Fibroblast of lung (primary cell): Measurements from ENCODE around the gene APBA2. TPM values are rescaled to one million over a fixed set of nuclear protein-coding genes. Genes with fewer than 3 reads are reported as not detected.

Experiments
- DNase-seq, 2 donors: peaks; one replicate each; pipeline versions ENCODE4 v3.0.0 to v3.0.0-alpha.2; 2010; ENCODE audit warnings: low read depth in 2 of 2
- H2AFZ ChIP-seq: 2 replicates; pipeline ENCODE4 v1.5.1; 2012; ENCODE audit warnings: low read length, control low read depth, inconsistent platforms
- H3K27ac ChIP-seq: 2 replicates; pipeline ENCODE4 v1.5.1; 2011; ENCODE audit warnings: low read length, control low read depth; ENCODE audit not compliant: insufficient read depth
- H3K27me3 ChIP-seq: 2 replicates; pipeline ENCODE4 v1.5.1; 2011; ENCODE audit warnings: mild to moderate bottlenecking, low read length; ENCODE audit not compliant: control insufficient read depth, insufficient read depth
- H3K36me3 ChIP-seq: 2 replicates; pipeline ENCODE4 v1.5.1; 2011; ENCODE audit warnings: low read length; ENCODE audit not compliant: control insufficient read depth, insufficient read depth
- H3K4me1 ChIP-seq: 2 replicates; pipeline ENCODE4 v1.5.1; 2011; ENCODE audit warnings: low read length; ENCODE audit not compliant: control insufficient read depth, insufficient read depth; ENCODE audit errors: extremely low read depth
- H3K4me2 ChIP-seq: 2 replicates; pipeline ENCODE4 v1.5.1; 2011; ENCODE audit warnings: low read length, control low read depth; ENCODE audit not compliant: insufficient read depth; ENCODE audit errors: extremely low read depth
- H3K4me3 ChIP-seq, 4 experiments: fragments of 200-600 bp in 1 of 4; sonication (generic) in 1 of 4; replicated peaks in 1 of 4; 2 replicates each; pipeline ENCODE4 v1.5.1; 2011 to 2016; ENCODE audit warnings: low read length in 4 of 4, low read depth in 3 of 4, mild to moderate bottlenecking in 3 of 4, control low read depth in 2 of 4, inconsistent platforms in 1 of 4, mixed read lengths in 1 of 4; ENCODE audit not compliant: insufficient read depth in 1 of 4; ENCODE audit errors: control extremely low read depth in 1 of 4
- H3K79me2 ChIP-seq: 2 replicates; pipeline ENCODE4 v1.5.1; 2012; ENCODE audit warnings: mild to moderate bottlenecking, low read length, inconsistent platforms; ENCODE audit not compliant: control insufficient read depth, insufficient read depth
- H3K9ac ChIP-seq: 2 replicates; pipeline ENCODE4 v1.5.1; 2011; ENCODE audit warnings: mild to moderate bottlenecking, low read length, control low read depth; ENCODE audit not compliant: insufficient read depth
- H3K9me3 ChIP-seq: 2 replicates; pipeline ENCODE4 v1.5.1; 2012; ENCODE audit warnings: low read depth, low read length; ENCODE audit not compliant: control insufficient read depth, insufficient read depth
- H4K20me1 ChIP-seq: 2 replicates; pipeline ENCODE4 v1.5.1; 2011; ENCODE audit warnings: low read length; ENCODE audit not compliant: control insufficient read depth, insufficient read depth; ENCODE audit errors: extremely low read depth
- EZH2 ChIP-seq: IDR thresholded peaks from 2 replicates; pipeline ENCODE4 v1.5.1; 2012; ENCODE audit warnings: low read length, control low read depth, mild to moderate bottlenecking; ENCODE audit errors: missing control alignments
- polyA plus RNA-seq, 2 donors: library from polyadenylated mRNA; depleted of rRNA in 1 of 2; stranded (reverse) in 1 of 2; unstranded in 1 of 2; fragments of >200 nt; gene quantifications; 2 replicates each; pipeline ENCODE4 v1.2.1, GENCODE V29; 2011 to 2012; ENCODE audit warnings: missing spikeins in 1 of 2
- total RNA-seq: library from RNA; depleted of rRNA; stranded (reverse); fragments of >200 nt; gene quantifications from 2 replicates; pipeline ENCODE4 v1.2.1, GENCODE V29; 2014
- TF ChIP-seq, protein P1 (sequence below), 2 donors: IDR thresholded peaks in 1 of 2; conservative IDR thresholded peaks in 1 of 2; 1 replicate in 1 of 2; 2 replicates in 1 of 2; pipeline ENCODE4 v1.5.1; 2011 to 2012; ENCODE audit warnings: low read length in 2 of 2, control low read depth in 1 of 2, inconsistent platforms in 1 of 2, low read depth in 1 of 2, mild to moderate bottlenecking in 1 of 2

Gene APBA2
- total and polyA plus RNA-seq, 2 donors (not counting 1 experiment from before 2014, with no cell fraction given), result 9.5 to 20.3 TPM

DNA sequence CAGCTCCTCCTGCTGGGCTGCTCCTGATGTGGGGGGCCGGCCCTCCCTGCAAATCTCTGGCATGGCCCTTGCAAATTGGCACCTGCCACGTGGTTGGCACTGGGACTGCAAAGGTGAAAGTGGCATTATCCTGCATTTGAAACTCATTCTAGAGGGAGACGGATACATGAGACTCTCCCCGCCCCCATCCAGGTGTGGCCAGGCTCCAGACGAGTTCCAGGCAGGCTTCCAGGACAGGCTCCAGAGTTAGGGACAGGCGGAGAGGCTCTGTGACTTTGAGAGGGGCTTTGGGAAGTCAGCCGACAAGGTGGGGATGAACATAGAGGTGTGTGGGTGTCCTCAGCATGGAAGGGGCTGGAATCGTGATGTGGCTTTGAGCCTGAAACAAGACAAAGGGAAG lies 178.5 kb downstream of the APBA2 start:
- Histone ChIP-seq H3K79me2 (no peaks in the 10 kb centered on the region), H4K20me1 (no peaks in the 10 kb centered on the region), H3K27ac (no peak overlapping the region), H3K9me3 (no peaks in the 10 kb centered on the region), H3K36me3 (no peaks in the 10 kb centered on the region), H3K4me2 (no peak overlapping the region), H3K4me1 (no peaks in the 10 kb centered on the region), H2AFZ (no peak overlapping the region), H3K9ac (no peak overlapping the region), H3K4me3 (no peak overlapping the region), H3K27me3 (no peaks in the 10 kb centered on the region)
- TF ChIP-seq, protein P1, sequence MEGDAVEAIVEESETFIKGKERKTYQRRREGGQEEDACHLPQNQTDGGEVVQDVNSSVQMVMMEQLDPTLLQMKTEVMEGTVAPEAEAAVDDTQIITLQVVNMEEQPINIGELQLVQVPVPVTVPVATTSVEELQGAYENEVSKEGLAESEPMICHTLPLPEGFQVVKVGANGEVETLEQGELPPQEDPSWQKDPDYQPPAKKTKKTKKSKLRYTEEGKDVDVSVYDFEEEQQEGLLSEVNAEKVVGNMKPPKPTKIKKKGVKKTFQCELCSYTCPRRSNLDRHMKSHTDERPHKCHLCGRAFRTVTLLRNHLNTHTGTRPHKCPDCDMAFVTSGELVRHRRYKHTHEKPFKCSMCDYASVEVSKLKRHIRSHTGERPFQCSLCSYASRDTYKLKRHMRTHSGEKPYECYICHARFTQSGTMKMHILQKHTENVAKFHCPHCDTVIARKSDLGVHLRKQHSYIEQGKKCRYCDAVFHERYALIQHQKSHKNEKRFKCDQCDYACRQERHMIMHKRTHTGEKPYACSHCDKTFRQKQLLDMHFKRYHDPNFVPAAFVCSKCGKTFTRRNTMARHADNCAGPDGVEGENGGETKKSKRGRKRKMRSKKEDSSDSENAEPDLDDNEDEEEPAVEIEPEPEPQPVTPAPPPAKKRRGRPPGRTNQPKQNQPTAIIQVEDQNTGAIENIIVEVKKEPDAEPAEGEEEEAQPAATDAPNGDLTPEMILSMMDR (conservative IDR thresholded peaks at IDR 0.05 in 1 of 2, IDR thresholded peaks at IDR 0.05 in 1 of 2; ENCODE audit: low read depth in 1 of 2, low read length in 2 of 2), result no peak
- no peak for TF ChIP-seq EZH2
- no peak for DNase-seq

DNA sequence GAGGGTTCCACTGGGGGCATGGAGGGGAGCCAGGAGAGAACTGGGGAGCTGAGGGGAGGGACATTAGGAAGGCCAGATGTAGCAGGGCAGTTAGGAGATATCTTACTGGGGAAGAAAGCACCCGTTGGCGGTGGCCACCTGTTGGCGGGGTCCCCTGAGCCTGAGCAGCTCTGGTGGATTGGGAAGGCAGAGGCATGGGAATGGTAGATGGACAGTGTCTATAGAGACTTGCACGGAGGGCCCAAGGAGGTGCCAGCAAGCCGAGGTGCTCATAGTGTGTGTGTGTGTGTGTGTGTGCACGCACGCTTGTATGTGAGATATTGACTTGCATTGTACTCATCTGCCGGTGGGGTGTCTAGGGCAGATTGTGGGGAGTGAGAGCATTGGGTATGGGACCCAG lies 179.0 kb downstream of the APBA2 start:
- Histone ChIP-seq H3K36me3 (no peaks in the 10 kb centered on the region), H3K9me3 (no peaks in the 10 kb centered on the region), H3K79me2 (no peaks in the 10 kb centered on the region), H2AFZ (no peak overlapping the region), H3K27ac (no peak overlapping the region), H3K4me1 (no peaks in the 10 kb centered on the region), H3K27me3 (no peaks in the 10 kb centered on the region), H3K9ac (no peak overlapping the region), H3K4me3 (no peak overlapping the region), H4K20me1 (no peaks in the 10 kb centered on the region), H3K4me2 (no peak overlapping the region)
- TF ChIP-seq, protein P1 (conservative IDR thresholded peaks at IDR 0.05 in 1 of 2, IDR thresholded peaks at IDR 0.05 in 1 of 2; ENCODE audit: low read depth in 1 of 2, low read length in 2 of 2), result no peak
- no peak for TF ChIP-seq EZH2
- DNase-seq, result no peak

DNA sequence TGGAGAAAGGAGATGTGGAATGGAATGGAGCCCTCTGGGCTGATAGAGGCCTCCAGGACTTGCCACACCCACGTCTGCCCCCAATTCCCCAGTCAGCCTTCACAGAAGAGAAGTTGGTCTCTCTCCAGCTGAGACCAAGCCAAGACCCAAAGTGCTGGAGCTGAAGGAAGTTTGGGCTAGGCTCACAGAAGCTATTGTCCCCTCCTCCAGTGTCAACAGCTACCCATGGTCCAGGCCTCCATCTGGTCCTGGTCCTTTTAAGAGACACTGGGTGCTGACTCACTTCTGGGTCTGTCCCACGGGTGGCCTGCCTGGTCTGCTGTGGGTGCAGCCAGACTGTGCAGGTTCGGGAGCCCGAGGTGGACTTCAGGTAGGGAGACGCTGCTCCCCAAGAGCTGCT lies 179.8 kb downstream of the APBA2 start:
- Histone ChIP-seq H2AFZ (no peak overlapping the region), H3K4me2 (no peak overlapping the region), H3K4me1 (no peaks in the 10 kb centered on the region), H3K27me3 (no peaks in the 10 kb centered on the region), H3K27ac (no peak overlapping the region), H3K9ac (no peak overlapping the region), H3K4me3 (no peak overlapping the region), H4K20me1 (no peaks in the 10 kb centered on the region), H3K79me2 (no peaks in the 10 kb centered on the region), H3K9me3 (no peaks in the 10 kb centered on the region), H3K36me3 (no peaks in the 10 kb centered on the region)
- no peak for DNase-seq
- TF ChIP-seq, protein P1 (conservative IDR thresholded peaks at IDR 0.05 in 1 of 2, IDR thresholded peaks at IDR 0.05 in 1 of 2; ENCODE audit: low read depth in 1 of 2, low read length in 2 of 2), result no peak
- no peak for TF ChIP-seq EZH2
